DMS53 (cell line): ENCODE results near the gene FKBP1A.
A peak's percentile ranks its signal among the peaks of the same experiment; 100 is the strongest.

Experiments
- DNase-seq: peaks from one replicate; lab custom pipeline; 2025; lab: John Stamatoyannopoulos, UW

The FKBP1A gene

DNA sequence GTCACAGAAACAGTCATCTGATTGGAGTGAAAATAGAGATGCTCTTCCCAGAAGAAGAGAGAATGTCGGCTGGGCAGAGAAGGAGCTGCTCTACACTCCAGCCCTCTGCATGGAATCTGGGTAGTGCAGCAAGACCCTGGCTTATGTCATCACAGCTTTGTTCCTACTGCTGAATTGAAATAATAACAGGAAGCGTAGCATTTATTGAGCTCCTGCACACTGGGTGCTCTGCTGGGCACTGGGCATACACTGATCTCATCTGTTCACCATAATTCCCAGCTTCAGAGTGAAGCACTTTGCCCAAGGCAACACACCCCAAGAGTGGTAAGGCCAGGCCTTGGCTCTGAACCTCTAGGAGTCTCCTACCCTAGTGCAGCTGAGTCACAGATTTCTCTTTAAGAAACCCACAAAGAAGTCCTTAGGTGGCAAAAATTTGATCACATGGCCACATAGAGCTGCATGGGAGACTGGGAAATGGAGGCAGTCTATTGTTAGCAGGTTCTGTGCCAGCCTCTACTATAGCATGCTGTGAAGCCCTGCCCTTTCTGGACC lies 60.0 kb downstream of the FKBP1A start:
- DNase-seq, result no peak

DNA sequence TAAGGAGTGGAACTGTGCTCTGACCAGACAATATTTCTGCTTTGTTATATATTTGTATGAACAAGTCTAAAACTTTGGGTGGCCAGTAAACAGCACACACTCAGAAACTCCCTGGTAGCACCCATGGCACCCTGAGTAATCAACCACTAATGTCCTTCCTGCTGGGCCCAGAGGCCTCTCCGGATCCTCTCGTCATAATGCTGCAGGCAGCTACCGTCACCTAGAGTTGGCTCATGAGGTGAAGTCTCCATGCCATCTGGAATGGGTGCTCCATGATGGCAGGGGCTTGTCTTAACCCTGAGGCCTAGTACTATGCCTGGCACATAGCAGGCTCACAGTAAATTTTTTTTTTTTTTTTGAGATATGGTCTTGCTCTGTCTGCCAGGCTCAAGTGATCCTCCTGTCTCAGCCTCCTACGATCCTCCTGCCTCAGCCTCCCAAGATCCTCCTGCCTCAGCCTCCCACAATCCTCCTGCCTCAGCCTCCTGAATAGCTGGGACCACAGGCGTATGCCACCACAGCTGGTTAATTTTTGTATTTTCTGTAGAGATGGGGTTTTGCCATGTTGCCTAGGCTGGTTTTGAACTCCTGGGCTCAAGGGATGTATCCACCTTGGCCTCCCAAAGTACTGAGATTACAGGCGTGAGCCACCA lies 60.9 kb downstream of the FKBP1A start:
- no peak for DNase-seq

DNA sequence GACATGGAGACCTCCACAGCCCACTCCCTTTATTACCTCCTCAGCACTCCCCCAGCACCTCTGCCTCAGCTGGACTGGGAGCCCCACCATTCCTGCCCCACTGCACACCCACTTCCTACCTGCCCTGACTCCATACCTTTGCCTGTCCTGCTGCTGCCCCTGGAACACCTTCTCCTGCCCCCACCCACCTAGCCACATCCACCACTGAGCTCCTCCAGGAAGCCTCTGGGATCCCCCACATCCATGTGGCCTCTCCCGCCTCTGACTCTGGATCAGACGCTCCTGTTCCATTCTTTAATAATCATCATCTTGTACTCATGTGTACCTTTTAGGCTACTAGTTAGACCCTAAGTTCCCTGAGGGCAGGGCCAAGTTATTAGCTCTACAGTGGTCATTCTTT lies 61.8 kb downstream of the FKBP1A start:
- DNase-seq, result no peak

DNA sequence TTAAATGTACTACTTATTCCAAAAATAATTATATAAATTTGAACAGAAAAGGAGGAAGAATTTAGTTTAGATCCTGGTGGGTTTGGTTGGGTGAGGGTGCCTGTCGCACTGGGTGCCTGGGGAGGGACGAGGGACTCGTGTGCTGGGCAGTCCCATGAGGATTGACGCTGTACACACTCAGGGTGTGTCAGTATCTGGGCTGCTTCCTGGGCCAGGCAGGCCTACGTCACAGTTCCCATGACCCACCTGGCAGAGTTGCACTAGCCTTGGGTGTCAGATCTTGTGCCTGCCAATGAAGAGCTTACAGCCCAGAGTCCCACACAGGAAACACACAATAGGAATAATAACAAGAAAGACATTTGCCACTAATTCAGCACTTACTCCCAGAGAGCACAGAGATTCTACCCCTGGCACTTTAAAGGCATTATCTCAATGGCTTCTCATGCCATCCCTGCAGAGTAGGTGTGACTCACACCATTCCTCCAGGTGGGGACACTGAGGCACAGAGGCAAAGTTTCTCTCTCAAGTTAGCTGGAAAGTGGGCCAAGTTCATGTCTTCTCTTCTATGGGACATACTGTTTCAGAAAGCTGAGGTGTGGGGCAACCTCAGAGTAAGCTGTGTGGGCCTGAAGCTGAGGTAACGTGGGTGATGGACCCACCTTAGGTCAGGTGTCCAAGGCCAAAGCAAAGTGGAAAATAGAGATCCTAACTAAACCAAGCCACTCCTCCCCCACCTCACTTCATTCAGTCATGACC lies 62.6 kb downstream of the FKBP1A start:
- DNase-seq, result no peak

DNA sequence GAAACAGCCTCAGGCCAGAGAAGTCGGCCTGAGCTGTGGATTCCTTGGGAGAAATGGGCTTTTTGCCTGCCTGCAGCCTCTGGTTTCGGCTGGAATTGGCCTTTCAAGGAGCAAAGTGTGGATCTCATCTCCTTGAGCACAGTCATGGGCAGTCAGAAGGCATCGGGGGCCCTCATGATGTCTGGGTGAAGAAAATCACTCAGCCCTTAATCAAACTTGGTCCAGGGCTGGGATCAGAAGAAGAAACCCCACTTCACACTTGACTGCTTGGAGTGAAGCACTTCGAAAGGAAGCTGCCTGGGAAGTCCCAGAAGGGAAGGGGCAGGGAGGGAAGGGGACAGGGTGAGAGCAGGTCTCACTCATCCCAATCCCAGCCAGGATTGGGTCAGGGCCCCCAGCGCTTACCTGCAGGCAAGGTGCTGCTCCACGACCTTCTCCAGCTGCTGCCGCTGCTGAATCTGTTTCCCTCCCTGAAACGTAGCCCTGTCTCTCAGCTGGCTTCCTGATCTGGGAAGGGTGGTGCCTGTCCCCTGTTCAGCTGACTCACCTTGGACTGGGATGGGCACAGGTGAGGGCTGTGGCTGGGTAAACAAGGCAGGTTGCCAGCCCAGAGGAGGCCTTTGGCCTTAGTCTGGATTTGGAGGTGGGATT lies 64.0 kb downstream of the FKBP1A start, which contains the start of gene SDCBP2:
SDCBP2 (minus strand) TSS at position 460 of the 651 bp plus-strand sequence. CDS start 8,723 bp downstream, outside the sequence.
- peak; percentile 91 for DNase-seq

DNA sequence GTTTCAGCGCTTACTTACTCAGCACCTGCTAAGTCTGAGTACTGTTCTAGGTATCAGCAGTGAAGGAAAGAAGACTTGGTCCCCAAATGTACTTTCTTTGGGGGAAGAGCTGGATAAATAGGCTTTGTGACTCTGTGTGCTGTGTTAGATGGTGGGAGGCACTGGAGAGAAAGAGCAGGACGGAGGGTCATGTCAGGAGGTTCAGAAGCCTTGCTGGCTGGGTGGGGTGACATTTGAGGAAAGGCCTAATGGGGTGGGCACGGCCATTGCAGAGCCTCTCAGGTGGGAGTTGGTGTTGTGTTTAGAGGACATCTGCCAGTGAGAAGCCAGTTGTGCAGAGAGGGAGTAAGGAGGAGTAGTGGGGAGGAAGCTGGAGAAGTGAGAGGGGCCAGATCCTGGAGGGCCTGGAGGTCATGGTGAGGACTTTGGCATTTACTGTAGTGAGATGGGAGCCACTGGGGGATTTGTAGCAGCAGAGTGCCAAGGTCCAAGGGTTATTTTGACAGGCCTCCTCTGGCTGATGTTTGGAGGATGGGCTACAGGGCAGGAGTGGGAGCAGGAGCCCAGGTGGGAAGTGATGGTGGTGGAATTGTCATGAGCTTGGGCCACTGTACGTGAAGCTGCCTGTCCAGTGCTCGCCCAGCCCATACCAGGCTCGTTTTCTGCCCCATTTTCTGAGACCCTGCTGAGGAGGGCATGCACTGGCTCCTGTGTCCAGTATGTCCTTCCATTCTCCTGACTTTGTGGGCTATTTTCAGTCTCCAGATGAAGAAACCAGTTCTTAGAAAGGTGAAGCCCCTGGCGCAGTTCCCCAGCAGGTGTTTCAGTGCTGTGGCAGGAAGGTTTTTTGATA lies 64.8 kb downstream of the FKBP1A start:
- DNase-seq, result peak; percentile 24

DNA sequence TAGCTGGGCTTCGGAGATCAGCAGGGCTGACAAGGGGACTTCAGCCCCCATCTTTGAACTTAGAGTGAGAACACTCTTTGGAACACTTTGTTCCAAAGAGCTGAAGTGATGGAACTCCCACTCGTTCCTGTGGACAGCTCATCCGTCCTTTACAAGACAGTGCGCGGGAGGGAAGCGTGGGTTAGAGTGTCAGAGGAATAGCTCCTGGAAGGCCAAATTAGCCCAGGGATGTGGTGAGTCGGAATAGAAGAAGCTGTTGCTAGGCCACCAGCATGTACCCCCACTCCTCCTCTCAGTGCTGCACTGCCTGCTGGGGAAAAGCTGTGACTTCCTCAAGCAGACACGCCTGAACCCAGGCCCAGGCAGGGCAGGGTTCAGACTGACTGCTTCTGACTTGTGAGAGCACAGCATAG lies 65.6 kb downstream of the FKBP1A start:
- DNase-seq, result no peak

DNA sequence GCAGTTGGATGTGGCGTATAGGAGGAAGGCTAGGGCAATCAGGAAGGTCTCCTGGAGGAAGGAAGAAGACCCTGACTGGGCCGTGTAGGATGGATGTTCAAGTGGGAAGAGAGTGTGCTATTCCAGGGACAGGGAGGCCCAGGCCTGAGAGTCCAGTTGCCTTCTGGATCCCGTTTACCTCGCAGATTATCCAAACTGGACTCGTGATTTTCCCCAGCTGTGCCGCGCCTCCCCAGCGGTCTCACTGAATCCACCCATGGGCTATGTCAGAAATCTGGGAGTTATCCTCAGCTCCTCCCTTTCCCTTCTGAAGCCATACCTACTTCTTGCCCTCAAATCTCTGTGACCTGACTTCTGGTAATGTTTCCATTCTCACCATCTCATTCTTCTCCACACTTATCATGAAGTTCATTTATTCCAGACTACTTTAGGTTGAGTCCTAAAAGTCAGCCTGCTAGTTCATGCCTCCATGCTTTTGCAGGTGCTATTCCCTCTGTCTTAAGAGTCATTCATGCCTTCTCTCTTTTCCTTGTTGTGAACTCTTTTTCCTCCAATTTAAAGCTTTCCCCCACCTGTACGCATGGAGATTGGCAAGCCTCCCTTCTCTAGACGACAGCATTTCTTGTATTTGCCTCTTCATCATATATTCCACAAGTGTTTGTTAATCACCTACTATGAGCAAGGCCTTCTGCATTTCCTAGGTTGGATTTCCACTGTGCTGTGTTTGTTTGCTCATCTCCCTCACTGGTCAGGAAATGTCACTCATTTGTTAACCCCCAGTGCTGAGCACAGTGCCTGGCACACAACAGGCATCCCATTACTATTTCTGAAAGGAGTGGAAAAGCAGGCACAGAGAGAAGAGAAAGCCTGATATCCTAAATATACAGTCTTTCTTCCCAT lies 66.6 kb downstream of the FKBP1A start:
- DNase-seq, result no peak

DNA sequence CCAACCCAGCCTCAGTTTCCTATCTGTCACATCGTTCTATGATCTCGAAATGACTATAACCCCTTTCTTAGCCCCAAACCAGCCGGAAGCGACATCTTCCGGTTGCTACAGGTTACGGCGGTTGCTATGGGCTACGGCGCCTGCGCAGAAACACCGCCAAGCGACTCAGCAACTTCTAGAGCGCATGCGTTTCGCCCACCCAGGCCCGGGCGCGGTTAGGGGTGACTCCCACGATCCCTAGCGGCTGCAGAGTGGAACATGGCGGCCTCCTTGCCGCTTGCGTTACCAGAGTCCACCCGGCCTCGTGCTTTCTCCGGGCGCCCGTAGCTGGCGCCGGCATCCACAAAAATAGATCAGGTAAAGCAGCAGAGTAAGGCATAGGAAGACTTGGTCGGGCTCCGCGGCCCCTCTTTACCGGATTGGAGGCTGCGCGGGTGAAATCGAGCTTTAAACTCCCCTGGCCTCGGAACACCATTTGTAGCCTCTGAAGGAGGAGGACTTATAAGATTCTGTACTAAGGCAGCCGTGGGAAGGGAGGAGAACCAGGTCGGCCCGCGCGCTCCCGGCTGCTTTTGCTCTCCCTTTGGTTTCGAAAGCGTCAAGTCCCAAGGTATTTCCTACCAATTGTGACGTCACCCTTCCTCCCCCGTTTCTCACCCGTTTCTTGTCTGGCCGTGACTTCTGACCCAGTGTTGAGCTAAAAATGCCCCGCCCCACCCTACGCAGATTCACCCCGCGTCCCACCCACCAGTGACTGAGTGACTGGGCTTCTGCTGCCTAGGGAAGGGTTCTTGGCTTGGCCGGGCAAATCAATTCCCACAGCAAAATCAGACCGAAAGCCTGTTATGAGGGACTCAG lies 67.5 kb downstream of the FKBP1A start:
- peak; percentile 98 for DNase-seq

DNA sequence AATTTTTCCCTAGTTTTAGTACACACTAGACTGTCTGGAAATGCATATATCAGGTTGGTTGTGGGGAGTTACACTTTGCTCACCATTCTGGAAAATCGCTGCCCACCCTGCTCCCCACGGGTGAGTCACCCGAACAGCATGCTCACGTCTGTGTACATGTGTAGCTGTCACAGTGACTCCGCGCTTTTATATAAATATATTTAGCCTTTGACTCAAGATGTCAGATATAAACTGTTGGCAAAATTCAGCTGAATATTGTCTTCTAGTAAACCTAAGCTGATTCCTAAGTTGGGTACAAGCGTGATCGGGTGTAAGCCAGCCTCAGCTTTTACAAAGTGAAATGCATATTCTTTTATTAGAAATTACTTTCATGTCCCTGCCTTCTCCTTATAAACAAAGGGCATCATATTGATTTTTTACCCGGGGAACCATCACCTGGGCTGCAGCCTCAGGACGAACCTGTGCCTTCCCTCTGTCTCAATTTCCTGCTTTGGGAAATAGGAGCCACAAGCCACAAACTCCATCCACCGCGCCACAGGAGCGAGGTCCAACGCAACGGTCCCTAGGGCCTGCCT lies 68.2 kb downstream of the FKBP1A start:
- DNase-seq, result no peak

DNA sequence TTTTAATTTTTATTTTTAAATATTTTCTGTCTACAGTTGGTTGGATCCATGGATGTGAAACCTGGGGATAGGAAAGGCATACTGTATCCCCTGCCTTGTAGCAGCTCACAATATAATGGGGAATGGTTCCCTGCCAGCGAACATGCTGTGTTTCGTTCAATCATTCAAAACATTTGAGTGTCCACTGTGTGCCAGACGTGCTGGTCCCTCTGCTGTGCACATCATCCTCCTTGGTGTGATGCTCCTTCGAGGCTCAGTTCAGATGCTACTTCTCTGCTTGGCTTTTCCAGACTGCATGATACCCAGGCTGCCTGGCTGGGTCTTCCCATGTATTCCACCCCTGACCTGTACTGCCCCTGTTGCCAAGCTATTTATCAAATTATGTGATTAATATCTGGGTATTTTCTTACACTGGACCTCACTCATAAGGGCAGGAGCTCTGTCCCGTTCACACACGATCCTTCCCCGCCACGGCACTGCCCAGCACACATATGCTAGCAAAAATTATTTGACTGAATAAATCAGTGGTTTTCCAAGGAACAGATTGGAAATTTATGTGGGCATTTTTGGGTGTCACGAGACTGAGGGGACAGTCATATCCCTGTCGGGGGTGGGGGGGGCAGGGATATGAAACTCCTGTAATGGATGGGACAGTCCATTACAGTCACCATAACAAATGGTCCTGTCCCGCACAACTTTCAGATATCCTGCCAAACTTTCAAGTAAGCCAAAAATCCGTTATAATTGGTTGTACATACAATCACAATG lies 68.8 kb downstream of the FKBP1A start:
- no peak for DNase-seq

DNA sequence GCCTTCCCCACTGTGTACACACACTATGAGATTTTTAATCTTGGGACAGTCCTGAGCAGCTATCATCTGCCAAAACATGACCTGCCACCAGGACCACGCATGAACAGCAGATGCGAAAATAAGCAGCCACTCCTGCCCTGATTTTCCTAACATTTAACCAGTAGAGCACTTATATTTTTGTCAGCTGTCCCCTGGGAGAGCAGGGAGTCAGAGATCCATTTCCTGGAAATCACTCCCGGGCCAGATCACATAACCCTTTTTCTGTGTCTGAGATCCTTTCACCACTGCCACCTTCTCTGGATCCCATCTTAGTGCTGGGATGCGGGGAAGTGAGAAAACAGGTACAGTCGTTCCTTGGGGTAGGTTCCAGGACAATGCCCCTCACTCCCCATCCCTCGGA lies 69.6 kb downstream of the FKBP1A start:
- DNase-seq, result no peak

DNA sequence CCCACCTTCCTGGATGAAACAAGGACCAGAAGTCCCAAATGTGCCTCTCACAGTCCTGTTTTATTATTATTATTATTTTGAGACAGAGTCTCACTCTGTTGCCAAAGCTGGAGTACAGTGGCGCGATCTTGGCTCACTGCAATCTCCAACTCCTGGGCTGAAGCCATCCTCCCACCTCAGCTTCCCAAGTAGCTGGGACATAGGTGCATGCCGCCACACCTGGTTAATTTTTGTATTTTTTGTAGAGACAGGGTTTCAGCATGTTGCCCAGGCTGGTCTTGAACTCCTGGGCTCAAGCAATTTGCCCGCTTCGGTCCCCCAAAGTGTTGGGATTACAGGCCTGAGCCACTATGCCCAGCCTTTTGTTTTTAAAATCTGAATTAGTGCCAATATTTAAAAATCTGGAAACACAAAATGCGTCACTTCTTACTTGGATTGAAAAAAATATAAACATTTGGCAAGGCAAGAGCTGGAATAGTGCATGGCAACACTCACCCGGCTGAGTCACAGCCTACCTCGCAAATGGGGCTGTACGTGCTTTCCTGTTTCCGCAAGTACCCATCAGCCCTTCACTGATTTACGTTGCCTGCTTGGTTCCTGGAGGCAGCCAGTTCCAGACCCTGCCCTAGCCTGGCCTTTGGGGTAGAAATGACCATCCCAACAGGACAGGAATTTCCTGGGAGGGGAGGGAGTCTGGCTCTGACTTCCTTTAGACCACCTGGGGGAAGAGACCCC lies 70.2 kb downstream of the FKBP1A start:
- no peak for DNase-seq

DNA sequence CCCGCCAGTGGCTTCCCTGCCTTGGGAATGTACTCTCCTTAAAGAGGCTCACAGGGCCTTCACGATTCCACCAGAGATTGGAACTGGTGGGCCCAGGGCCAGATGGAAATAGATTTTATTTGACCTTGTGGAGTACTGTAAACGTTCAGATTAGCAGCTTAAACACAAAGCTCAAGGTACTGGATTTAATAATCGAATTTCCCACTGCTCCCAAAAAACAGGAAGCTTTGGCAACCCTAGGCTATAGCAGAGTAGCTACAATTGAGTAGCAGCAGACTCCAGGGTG lies 71.3 kb downstream of the FKBP1A start:
- DNase-seq, result no peak

DNA sequence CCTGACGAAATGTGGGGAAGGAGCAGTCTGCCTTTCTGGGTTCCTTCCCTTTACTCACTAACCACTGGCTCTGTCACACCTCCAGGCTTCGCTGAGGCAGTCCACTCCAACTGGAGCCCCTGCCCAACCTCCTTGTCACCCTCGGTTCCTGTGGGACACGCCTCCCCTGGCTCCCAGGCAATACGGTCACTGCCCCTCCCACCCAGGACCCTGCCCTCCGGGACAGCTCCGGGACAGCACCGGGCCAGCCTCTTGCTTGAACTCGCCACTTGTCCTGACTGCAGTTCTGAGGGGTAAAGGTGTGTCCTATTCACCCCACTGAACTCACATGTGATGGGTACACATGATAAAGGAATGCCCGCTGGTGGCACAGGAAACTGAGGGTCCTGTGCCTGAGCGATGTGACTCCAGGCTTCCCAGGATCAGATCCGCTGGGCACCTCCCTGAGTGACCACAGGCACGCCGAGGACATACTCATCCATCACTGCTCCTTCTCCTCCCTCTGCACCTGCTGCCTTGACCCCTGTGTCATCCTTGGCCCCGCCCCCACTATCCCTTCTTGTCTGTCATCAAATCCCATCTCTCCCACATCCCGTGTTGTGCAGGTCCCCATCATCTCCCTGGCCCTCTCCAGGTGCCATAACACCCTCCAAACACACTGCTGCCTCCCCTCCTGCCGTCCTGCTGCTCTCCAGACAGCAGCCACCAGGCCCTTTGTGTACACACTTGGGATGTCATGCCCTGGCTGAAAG lies 71.8 kb downstream of the FKBP1A start:
- DNase-seq, result no peak

DNA sequence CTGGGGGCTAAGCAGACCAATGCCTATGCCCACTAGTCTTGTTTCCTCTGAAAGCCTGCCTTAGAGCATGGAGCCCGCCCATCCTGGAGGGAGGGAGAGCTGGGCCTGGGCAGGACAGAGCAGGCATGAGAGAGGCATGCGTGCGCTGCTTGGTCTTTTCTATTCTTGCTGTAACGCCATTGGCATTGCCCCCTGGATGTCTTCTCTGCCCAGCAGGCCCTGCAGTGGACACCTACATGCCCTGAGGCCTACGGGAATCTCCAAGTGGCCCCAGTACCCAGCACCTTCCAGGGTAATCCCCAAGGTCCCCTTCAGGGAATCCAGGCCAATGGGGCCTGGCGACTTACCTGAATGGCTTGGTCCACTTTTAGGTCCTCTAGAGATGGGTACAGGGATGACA lies 72.8 kb downstream of the FKBP1A start:
- DNase-seq, result no peak

DNA sequence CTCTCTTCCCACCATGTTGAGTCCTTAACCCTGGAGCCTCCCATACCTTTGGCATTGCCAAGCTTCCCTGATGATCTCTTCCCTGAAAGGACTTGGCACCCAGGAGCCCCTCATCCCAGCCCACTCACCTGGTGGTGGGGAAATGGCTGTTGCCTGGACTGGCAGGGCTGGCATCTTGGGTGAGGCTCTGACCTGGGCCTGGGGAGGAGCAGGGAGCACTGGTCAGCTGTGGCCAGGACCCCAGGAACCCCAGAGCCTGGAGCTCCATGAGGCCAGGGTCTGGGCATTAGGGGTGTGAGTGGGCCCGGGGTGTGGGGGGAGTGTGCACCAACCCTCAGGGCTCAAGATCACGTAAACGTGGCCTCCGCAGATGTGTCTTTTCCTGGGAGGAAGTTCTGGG lies 73.4 kb downstream of the FKBP1A start:
- DNase-seq, result no peak

DNA sequence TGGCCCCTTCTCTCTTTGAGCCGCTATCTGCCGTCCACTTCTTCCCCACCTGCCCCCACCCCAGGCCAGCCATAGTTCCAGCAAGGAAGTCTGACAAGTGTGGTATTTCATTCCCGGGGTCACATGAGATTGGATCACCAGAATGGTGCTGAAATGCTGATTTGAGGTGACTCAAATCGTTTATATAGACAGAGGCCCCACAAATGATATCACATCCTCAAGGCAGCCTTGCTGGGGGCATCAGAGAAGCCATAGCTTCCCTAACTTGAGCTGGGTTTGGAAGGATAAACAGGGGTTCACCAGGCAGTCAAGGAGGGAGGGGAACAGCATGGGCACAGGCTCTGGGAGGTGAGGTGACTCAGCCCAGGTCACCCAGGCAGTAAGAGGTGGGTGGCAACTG lies 73.8 kb downstream of the FKBP1A start:
- no peak for DNase-seq
